IMR-90 (cell line): Measurements from ENCODE around the gene CCDC18.

Source experiments
- BHLHE40 ChIP-seq: fragments of 150-350 bp; IDR thresholded peaks from 2 replicates; pipeline ENCODE4 v1.6.1; 2016; ENCODE audit warnings: mild to moderate bottlenecking, low read depth, low read length
- CTCF ChIP-seq: conservative IDR thresholded peaks from 2 replicates; pipeline ENCODE4 v1.5.1; 2012; ENCODE audit warnings: mild to moderate bottlenecking, low read depth, low read length, improper control_type of control experiment
- FOS ChIP-seq: fragments of 150-350 bp; IDR thresholded peaks from 2 replicates; pipeline ENCODE4 v1.6.1; 2016; ENCODE audit warnings: low read depth, low read length
- MAFK ChIP-seq: IDR thresholded peaks from 2 replicates; pipeline ENCODE4 v1.6.1; 2012; ENCODE audit warnings: low read depth, low read length, improper control_type of control experiment
- MAZ ChIP-seq: IDR thresholded peaks from 2 replicates; pipeline ENCODE4 v1.6.1; 2012; ENCODE audit warnings: low read depth, mild to moderate bottlenecking, low read length, improper control_type of control experiment, moderate library complexity, borderline replicate concordance
- NFE2L2 ChIP-seq: fragments of 150-350 bp; IDR thresholded peaks from 2 replicates; pipeline ENCODE4 v1.6.1; 2016; ENCODE audit warnings: low read depth, mild to moderate bottlenecking, low read length
- POLR2A ChIP-seq: IDR thresholded peaks from 2 replicates; pipeline ENCODE4 v1.6.1; 2012; ENCODE audit warnings: mild to moderate bottlenecking, low read depth, low read length
- RAD21 ChIP-seq: IDR thresholded peaks from 2 replicates; pipeline ENCODE4 v1.6.1; 2012; ENCODE audit warnings: low read length, improper control_type of control experiment
- RCOR1 ChIP-seq: IDR thresholded peaks from 2 replicates; pipeline ENCODE4 v1.6.1; 2012; ENCODE audit warnings: mild to moderate bottlenecking, low read length, improper control_type of control experiment; ENCODE audit not compliant: insufficient replicate concordance
- SMC3 ChIP-seq: fragments of 150-350 bp; IDR thresholded peaks from 2 replicates; pipeline ENCODE4 v1.6.1; 2016; ENCODE audit warnings: low read depth, mild to moderate bottlenecking, antibody characterized with exemption, low read length, moderate library complexity

DNA sequence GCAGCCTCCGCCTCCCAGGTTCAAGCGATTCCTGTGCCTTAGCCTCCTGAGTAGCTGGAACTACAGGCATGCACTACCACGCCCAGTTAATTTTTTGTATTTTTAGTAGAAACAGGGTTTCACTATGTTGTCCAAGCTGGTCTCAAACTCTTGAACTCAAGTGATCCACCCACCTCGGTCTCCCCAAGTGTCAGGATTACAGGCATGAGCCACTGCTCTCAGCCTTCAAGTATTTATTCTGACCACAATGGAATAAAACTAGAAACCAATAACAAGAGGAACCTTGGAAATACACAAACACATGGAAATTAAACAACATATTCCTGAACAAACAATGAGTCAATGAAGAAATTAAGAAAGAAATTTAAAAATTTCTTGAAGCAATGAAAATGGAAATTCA lies 132.5 kb downstream of the CCDC18 start:
- no peak for TF ChIP-seq CTCF
- no peak for TF ChIP-seq NFE2L2
- TF ChIP-seq MAZ: no peak
- no peak for TF ChIP-seq RAD21
- no peak for TF ChIP-seq POLR2A
- TF ChIP-seq FOS: no peak
- TF ChIP-seq BHLHE40: no peak
- no peak for TF ChIP-seq SMC3
- TF ChIP-seq MAFK: no peak
- TF ChIP-seq RCOR1: no peak
